Activated CD4-positive, alpha-beta T cell treated with anti-CD3 and anti-CD28 coated beads, Interleukin-2, amount 50 U/mL, for 48 hours (primary cell): ENCODE data around the gene BCAS3.

Experiments
- DNase-seq, 2 experiments: peaks; one replicate each; pipeline ENCODE4 v3.0.0-alpha.2; 2020

Gene BCAS3

DNA sequence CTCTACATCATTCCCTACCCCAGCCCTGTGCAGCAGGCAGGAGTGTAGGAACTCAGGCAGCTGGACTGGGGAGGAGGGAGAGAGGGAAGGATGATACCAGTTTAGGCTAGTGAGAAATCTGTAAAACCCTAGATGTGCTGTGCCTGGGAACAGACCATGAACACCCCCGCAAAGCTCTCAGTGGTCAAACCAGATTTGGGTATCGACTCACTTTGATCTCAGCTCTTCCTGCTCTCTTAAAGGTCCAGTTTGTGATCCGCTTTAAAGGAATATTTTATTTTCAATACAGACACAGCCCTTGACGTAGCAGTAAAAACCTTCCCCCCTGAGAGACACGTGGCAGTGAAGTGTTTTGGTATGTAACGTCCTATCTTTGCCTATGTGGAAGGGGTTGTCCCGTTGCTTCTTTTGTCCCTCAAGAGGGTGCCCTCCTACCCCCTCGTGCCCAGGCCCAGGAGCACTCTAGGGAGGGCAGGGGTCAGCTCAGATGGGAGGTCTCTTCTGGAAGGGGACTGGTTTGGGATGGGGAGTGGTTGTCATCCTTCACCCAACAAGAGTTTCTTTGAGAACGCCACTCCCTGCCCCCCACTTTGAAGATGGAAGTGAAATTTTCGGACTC is 702.7 kb downstream of the BCAS3 start:
- DNase-seq = no peak

DNA sequence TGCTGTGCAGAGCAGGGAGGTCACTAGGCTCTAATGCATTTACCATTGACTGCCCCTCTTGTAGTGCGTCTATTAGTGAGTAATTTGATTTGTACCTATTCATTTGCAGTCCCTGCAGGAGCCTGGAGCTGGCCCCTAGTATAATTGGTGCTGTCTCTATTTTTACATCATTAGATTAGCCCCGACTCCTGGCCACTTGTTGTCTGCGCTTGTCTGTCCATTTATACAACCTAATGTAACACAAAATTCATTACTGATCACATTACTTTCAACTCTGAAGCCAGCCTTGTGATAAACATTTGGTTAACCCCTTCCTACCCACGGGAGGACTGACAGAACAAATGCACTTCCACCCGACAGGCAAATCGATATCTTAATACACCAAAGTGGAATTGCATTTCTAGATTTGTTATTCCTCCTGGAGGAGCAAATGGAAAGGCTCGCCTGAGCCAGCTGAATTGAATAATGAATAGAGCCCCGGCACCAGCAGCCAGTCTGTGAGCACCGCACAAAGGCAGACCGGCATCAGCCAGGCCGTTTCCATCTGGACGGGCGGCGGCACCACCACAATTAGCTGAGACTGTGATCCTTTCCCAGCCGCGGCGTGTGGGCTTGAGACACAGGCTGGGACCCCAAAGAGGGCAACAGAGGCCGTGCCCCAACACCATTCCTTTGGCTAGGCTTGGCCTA is 703.3 kb downstream of the BCAS3 start:
- no peak for DNase-seq

DNA sequence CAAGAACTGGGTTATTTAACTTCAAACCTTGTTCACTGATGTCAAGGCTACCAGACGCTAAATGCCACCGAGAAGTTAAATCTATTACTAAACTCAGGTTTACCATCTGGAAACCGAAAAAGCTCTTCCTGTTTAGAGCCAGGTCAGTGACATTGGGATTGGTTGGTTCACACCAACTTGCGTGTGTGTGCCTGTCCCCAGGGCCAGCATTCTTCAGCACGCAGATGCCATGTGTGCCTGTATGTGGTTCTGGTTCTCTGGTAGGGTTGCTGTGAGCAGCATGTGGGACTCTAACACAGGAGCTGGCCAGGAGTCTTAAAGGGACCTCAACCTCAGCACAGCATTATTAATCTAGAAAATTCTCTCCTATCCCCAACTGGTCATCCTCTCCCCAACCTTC is 703.9 kb downstream of the BCAS3 start:
- no peak for DNase-seq

DNA sequence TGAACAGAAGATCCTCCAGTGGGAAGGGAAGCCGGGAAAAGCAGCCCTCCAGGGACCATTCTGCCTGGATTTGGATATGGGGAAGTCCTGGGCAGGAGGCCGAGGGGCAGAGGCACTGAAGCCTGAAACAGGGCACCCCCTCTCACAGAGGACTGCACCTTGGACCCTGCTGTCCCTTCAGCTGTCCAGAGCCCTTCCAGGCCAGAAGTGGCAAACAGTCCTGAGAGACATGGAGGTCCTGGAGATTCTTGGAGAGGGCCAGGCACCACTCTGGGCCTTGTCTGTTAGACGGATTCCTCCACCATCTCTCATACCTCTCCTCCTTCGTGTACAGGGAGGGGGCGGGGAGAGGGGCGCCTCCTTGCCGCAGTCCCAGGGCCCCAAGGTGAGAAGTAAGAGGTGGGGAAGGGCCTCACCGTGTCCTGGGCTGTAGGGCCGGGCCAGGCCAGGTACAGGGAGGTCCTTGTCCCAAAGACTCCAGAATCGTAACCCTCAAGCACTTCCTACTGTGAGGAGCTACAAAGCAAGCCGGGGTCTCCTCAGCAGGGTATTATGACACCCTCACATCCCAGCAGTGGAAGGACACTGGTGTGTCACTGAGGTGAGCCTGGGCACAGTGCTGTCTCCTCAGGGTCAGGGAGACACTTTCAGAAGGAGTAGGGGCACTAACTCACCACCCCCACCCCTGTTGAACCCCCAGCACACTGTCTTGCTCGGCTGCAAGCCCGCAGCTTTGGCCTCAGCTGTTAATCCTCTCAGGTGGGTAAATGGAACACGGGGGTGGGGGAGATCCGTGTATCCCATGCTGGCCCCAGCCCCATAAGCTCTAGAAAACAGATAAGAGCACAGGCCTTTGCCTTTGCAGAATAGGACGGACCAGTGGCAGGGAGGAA is 705.4 kb downstream of the BCAS3 start:
- no peak for DNase-seq

DNA sequence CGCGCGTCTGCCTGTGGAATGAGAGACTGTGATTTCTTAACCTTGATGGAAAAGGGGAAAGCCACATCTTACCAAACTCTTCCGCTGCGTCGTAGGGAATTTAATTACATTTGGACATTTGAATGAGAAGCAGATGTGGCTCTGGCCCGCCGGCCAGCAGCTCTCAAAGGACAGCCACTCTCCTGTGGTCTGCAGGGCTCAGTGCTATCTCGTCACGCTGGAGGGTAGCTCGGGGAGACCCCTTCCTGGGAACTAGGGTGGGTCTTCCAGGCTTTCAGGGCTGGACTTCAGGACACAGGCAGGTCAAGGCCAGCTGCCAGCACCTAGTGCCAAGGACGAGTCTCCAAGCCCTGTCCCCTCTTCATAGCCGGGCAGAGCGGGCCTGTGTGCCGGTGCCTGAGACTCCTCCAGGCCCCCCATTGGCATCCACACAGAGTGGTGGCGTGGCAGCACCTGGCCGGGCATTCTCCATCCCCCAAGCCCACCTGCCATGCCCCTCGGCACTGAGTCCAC is 706.1 kb downstream of the BCAS3 start:
- no peak for DNase-seq

DNA sequence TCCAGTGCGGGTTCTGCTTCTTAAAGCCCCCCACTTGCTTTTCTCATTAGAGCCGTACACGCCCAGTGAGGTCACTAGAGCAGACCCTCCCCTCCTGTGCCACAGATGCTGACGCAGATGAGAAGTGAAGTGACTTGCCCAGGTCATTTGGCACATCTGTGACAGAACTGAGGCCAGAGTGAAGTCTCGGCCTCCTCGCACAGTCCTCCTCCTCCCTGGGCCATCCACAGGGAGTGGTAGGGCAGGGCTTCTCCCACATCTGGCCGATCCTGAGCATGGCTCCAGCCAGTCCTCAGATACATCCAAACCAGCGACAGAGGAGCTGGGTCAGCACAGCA is 706.7 kb downstream of the BCAS3 start:
- DNase-seq = no peak

DNA sequence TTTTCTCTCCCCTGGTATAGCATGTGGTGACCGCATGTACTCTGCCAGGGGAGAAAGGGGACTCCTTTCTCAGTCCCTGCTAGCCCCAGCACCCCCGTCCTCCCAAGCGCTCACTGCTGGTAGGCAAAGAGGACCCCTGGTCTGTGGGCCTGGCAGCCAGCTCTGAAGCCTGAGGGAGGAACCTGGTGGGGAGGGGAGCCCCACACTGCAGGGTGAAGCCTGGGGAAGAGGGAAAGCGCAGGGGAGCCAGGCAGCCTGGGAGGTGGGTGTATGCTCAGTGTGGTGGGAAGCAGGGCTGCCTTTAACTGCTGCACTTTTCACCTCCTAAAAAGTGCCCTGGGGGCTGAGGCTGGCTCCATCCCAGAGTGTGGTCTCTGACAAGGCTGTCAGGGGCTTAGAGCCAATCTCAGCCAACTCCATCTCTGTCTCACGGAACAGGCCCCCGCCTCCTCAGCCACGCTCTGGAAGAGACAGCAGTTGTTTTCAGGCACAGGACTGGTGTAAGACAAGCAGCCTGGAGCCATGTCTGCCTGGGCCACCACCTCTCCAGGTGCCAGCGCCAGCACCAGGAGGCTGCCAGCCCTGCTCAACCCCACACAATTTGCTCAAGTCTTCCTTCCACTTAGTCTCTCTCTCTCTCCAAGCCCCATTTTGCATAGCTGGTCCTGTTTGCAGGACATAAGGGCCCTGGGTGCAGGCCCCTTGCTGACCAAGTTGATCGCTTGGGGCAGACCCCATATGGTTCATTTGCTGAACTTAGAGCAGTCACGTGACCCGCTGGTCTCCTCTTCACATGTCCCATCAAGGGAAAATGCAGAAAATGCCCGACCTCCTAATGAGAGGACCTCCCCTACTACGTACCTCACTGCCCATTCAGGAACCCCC is 707.3 kb downstream of the BCAS3 start:
- no peak for DNase-seq

DNA sequence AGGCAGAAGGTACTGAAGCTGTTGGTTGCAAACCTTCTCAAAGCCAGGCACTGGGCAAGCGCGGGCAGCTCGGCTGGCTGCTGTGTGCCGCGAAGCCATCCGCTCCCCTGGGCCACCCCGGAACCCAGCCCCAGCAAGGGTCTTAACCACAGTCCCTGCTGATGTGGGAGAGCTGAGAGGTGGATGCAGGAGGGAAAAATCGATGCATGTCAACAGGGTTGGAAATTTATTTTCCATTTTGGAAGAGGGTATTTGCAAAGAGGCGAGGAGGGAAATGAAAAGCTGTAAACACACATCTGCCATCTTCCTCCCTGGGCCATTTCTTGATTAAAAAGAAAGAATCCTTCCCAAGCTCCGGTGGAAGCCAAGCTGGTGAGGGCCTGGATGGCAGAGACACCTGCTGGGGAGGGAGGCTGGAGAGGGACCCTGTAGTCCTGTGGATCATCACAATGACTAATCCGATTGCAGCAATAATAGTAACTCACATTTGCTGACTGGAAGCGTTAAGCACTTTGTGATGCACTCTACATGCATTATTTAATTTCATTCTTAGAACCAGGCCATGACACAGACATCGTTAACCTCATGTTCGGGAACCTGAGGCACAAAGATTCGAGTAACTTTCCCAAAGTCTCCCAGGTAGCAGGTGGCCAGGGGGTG is 708.1 kb downstream of the BCAS3 start:
- no peak for DNase-seq

DNA sequence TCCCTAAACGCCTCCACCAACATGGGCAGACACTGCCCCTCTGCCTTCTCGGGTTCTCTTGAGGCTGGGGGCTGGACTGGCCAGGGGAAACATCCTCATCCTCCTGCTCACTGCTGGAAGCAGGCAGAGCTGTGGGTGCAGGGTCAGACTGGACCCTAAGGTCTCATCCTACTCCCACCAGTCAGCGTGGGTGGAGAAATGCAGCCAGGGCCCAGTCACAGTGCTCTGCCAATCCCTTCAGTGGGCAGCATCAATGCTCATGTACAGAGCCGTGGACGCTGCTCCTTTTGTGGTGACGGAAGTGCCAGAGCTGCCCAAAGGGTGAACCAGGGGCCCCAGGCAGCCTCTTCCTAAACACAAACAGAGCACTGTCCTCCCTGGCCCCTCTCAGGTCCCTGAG is 708.6 kb downstream of the BCAS3 start:
- DNase-seq = no peak

DNA sequence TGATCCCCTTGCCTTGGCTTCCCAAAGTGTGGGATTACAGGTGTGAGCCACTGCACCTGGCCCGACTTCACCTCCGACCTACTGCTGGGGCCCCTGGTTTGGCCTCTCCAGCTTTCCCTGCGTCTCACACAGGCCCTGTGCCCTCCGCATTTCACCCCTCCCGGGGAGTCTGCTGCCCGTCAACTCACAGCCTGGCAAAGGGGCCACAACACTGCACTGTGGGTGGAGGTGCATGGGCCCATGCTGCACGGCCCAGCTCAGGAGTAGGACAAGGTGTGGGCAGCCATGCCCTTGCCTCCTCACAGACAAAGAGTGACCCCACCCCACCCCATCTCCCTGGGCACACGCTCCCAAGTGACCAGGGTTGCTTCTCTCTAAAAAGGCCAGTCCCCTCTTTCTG is 709.4 kb downstream of the BCAS3 start:
- no peak for DNase-seq

DNA sequence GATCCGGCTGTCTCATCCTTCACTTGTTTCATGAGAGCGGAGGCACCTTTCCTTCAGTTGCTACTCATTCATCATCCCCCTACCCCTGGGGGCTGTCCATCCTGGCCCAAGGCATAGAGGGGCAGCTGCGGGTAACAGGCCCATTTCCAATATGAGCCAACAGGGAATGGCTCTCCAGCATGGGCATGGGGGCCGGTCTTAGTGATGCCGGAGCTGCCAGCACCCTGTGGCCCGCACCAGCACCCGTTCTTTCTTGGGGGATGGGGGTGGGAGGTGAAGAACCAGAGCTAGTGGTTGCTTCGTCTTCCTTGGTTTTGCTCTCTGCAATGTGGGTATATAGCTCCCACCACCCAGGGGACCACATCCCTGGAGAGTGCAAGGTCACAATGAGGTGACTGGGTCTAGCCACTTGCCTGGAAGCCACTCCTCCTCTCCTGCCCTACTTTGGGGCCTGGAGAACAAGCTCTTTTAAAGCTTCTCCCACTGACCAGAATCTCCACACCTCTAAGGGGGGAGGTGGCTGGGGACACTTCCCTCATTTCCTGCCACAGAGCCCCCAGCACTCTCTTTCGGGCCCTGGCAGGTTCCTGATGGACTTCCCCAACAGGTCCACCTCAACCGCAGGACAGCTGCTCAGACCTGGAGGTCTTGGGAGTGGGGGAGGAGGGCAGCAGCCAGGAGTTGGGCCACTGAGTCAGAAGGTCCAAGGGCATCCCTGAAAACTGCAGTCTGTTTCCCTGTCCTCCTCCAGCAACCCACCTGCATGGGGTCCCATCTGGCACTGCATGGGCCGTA is 710.1 kb downstream of the BCAS3 start:
- DNase-seq = no peak

DNA sequence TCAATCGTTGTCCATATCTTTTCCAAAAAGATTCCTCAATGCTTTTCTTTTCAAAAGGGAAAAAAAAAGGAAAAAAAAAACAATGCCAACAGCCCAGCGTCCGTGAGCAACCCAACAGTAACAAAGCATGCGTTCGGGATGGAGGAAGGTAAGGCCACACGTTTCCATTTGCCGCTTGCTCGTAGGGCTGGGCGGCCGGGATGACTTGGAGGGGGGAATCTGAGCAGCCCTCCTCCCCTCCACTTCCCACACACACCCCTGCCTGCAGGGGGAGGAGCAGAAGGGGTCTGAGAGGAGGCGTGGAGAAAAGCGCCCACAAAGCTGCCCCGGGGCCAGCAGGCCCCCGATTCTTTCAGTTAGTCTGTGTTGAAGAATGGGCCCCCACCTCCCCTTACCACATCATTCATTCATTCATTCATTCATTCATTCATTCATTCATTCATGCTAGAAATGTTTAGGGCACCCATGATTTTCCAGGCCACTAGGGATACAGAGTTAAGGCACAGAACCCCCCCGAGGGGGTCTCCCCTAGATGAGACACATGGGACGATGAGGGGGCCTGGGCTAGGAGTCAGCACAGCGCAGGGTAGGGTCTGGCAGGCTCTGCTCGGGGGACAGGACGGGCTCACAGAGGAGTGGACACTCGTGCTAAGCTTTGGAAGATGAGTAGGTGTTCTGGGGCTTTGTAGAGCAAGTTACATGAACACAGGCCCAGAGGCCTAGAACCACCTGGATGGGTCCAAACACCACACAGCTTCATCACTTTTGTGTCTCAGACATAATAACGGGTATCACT is 711.1 kb downstream of the BCAS3 start:
- DNase-seq = no peak

DNA sequence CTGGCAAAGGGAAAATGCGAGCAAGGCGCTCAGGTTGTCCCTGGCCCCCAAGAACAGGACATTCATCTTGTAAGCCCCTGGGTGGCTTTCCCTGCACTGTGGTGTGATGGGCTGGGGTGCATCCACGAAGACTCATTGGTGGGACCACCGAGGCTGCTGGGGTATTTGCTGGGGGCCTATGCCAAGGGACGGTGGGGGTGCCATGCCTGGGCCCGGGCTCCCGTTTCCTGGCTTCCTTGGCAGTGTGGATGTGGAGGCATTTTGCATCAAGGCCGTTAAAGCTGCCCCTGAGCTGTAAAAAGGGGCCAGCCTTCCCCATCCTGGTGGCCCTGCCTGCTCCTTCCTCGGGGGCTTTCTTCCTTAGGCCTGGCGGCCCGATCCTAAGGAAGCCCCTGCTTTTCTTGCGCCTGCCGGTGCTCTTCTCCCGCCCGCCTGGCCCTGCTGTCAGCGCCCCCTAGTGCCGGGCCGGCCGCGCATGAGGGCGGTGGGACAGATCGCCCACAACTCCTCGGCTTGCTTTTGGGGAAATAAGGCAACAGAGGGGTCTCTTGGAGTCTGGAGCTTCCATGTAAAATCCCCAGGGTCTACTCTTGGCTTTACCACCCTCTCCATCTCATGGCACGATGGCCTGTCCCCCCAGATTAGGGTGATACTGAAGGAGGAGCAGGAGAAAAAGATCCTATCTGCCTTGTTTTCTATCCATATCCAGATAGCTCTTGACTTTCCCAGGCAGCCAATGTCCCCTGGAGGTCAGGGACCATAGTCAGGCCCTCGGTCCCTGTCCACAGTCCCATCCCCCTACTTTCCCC is 712.2 kb downstream of the BCAS3 start:
- DNase-seq = peak; percentile 64 to 67

DNA sequence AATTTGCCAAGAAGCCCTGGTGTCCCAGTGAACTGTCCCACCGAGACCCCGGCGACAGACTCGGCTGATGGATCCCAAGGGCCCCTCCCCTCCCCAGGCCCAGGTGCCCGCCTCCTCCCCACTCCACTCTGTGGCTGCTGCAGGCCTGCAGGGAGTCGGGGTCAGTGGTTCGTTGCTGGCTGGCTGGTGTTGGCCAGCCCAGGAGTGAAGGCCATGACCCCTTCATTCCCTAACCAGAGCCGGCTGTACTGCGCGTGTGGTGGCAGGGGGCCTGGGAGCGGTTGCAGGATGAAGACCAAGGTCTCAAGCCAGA is 712.8 kb downstream of the BCAS3 start:
- no peak for DNase-seq

DNA sequence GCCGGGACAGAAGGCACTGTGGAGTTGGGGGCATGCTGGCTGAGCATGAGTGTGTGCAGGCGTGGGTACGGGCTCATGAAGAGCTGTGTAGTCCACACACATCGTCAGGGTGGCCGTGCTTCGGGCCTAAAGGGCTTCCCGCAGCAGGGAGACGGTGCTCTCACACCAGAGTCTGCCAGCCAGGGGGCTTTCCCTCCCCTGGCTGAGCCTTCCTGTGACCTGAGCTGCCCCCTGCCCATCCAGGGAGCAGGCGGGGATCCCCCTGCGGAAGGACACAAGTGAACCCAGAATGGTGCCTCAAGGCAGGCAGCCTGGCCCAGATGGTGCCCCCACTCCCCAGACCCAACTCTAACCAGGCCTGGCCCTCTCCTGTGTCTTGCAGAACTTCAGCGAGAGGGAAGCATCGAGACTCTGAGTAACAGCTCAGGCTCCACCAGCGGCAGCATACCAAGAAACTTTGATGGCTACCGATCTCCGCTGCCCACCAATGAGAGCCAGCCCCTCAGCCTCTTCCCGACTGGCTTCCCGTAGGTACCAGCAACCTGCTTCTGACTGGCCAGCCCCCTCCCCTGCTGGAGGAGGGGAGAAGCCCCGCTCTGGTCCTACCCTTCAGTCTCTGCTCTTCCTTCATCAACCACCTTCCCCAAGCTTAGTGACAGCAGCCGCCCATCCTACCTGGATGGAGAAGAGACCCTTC is 714.1 kb downstream of the BCAS3 start:
- no peak for DNase-seq

DNA sequence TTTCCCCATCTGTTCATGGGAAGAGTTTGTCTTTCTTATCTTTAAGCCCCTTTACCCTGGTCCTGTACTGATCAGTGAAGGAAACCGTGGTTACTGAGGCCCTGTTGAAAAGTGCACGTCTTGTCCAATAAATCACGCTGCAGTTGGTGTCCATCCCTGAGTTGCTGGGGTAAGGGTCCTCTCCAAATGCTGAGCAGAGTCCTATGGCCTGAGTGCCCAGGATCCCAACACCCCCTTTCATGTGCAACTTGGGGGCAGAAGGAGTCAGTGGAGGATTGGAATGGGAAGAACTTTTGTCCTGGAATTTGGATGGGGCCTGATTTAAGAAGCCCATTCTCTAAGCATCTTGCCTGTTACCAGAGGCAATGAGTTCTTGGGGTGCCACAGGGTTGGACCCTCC is 715.0 kb downstream of the BCAS3 start:
- DNase-seq = no peak

DNA sequence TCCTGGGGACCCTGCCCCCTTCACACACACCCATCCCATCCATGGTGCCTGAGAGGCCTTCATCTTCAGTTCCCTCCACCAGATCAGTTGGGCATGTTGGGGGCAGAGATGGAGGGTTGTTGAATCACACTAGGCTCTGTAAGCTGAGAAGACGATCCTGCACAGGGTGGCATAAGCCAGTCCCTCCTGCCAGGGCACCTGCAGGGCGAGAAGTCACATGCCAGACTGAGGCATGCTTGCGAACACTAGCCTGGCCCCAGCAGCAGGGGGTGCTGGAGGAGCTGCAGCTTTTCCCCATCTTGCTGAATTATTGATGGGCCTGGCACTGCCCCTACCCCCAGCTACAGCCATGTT is 715.9 kb downstream of the BCAS3 start:
- DNase-seq = no peak

DNA sequence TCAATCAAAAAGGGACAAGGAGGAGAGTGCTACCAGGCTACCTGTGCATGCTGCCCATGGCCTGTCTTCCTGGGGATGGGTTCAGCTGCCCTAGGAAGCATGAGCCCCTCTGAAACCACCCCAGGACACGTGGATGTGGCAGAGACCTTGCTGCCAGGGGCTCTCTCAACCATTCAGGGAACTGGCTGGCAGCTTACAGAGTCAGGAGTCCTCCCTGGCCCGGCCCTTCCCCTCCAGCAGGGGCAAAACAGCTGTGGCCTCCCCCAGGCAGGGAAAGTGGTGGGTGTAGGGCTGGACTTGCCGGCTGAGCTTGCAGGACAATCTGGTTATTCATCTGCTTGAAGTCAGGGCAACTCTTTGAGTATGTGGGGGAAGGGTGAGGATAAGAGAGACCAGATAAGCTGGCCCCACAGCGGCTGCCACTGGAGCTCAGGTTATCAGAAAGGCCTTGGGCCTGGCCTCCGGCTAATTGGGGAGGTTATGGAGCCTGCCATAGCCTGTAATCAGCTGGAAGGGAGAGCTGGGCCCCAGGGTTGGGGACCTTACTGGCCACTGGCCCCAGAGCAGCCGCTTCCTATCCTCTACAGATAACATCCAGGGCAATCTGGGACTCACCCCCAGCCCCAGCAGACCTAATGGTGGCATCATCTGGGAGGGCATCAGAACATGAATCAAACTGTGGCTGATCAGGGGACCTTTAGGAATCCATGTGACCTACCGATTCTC is 716.4 kb downstream of the BCAS3 start:
- DNase-seq = no peak
